Activated CD4-positive, CD25-positive, alpha-beta regulatory T cell treated with anti-CD3 and anti-CD28 coated beads, Interleukin-2, amount 50 U/mL, for 24 hours (primary cell): ENCODE data around the gene ICE1.
"Not testable (repeated sequence)": the region's sequence is repeated elsewhere in the genome, so short reads cannot be mapped to it uniquely, and the experiment has no call there.

ENCODE experiments used
- ATAC-seq, 2 donors: fragments of 150-1000 bp; cut with Tn5 transposase; one replicate each; pipeline ENCODE4 v1.10.0; 2021; ENCODE audit warnings: mild to moderate bottlenecking in 1 of 2, moderate library complexity in 1 of 2

The ICE1 gene

DNA sequence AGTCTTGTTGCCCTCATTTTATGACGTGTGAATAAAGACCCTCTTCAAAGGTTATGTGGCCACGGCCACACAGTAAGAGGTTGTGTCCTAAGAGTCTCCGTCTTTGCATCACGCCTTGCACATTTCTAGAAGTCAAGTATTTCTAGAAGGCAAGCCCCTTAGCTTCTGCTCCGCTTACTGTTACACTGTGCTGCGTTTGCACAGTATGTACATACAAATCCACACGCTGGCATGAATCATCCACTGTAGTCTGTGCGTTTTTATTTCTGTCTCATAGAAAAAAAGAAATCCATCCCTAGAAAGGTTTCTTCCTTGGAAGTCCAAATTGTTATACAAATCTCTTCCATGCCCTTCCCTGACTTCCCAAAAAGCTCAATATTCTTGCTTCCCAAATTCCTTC is 21.4 kb upstream of the ICE1 start:
- no peak for ATAC-seq

GRCh38 chr5:5403741-5404140 is 18.7 kb upstream of the ICE1 start:
- no peak for ATAC-seq

DNA sequence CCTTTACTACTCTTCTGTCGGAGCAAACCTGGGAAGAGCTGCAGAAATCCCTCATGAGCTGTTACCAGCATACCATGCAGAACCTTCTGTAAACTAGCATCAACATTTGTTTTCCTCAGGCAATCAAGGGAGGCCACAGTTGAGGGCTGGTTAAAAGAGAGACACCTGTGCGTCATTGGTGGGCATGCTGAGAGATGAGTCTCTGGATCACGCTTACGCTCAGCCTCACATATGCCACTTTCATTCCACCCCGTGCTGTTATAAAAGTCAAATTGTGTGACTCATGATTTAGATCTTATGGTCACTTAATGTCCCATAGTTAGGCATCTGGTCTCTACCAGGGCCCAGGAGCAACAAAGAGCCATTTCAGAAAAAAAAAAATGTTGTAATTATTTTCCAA is 18.1 kb upstream of the ICE1 start:
- ATAC-seq = no peak

DNA sequence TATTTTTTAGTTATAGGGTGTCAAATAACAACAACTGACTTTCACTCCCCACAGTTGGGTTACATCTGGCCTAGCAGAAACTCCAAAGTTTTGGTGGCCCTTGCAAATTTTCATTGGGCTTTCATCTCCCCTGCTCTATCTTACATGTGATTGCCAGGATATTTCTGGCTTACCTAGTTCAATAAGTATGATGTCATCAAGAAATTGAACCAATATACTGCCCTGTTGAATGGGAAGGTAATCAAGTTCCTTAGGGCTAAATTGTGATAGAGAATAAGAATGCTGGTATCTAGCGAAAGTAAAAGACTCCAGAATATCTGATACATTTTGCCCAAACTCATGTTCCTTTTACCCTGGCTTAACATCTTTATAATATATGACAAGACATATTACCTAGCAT is 17.0 kb upstream of the ICE1 start:
- ATAC-seq = no peak

DNA sequence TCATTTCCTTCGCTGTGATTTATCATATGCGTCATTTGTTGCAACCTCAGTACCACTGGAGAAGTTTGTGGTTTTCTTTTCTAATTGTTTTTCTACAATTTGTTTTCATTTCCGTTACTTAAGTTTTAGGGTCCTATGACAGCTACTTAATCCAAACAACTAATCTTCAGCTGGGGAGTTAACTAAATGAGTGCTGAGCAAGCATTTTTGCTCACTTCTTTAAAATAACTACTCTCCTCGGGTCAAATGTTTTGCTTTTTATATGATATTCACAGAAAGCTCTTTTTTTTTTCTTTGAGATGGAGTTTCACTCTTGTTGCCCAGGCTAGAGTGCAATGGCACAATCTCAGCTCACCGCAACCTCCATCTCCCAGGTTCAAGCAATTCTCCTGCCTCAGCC is 14.6 kb upstream of the ICE1 start:
- no peak for ATAC-seq

- no peak for ATAC-seq
Observed at GRCh38 chr5:5409151-5409810, 13.2 kb upstream of the ICE1 start.

GRCh38 chr5:5413856-5414255 is 8.6 kb upstream of the ICE1 start:
- not testable (repeated sequence) for ATAC-seq

GRCh38 chr5:5414999-5415398 is 7.5 kb upstream of the ICE1 start:
- no peak for ATAC-seq

GRCh38 chr5:5416733-5417132 is 5.7 kb upstream of the ICE1 start:
- no peak for ATAC-seq

- no peak for ATAC-seq
Observed at GRCh38 chr5:5418006-5418405, 4.5 kb upstream of the ICE1 start.

- no peak for ATAC-seq
Observed at GRCh38 chr5:5418764-5419163, 3.7 kb upstream of the ICE1 start.

DNA sequence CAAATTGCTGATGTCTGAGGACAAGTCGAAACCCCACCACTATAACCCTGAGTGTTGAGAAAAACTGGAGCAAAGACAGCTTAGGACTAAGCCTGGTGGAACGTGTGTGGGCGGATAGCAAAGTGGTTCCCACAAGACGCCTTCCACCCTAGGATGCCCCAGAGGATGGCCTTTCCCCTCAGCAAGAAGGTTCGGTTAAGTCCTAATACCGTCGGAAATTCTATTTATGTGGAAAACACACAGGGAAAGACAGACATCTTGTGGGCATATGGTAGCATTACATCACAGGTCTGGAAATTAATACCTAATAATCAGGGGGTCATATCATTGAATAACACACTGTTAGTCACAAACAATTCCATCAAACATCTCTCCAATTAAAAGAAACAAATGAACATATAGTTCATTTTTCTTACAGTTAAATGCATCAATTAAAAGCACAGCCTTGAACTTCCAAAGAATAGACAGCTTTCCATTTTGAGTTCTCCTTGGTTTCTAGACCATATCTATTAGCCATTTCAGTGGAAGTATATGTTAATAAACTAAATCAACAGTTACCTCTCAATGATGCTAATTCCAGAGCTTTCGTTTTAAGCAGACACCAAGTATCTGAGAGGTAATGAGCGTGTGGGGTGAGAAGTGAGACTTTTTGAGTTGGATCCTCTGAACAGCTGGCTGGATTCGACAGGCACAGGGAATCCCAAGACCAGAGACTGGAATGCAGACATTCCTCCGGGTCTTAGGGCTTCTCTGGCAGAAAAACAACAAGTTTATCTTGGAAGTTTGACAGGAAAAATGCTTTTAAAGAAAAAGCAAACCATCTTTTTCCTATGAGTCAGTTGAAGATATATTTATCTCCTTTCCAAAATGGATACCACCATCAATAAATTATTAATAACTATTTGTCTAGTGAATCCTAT is 2.9 kb upstream of the ICE1 start:
- ATAC-seq = no peak

GRCh38 chr5:5420251-5420650 is 2.2 kb upstream of the ICE1 start:
- ATAC-seq = no peak

GRCh38 chr5:5421149-5421960 is 1.1 kb upstream of the ICE1 start:
- ATAC-seq = peak in 1 of 2 donors; percentile 3

DNA sequence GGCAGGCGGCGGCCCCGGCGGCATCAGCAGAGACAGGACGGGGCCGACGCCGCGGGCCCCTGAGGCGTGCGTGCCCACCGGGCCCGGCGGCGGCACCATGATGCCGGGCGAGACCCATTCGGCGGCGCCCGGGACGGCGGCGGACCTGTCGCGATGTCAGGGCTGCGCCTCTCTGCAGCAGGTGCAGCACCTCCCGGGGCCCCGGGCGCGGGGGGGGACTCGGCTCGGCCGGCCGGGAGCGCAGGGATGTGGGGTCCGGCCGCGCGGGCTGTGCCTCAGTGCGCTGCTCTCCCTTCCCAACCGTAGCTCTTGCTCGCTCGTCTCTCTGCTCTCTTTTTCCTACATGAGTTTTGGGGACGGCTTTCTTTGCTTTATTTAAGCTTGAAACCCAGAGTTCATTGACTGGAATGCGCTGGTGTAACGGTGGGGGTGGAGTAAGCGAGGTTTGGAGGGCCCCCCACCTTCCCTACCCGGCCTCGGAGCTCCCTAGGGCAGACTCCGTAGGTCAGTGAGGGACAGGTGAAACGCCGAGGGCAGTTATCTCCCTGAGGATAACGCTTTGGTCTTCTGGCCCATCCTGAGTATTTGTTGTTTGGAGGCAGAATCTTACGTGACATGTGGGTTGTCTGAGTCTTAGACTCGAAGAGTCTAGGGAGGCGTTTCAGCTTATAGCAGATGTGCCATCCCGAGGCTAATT is 490 bp downstream of the ICE1 start:
- peak; percentile 4 to 14 for ATAC-seq

GRCh38 chr5:5423586-5423985 is 1.1 kb downstream of the ICE1 start:
- no peak for ATAC-seq

- ATAC-seq = no peak
Observed at GRCh38 chr5:5424736-5425135, 2.3 kb downstream of the ICE1 start.

- ATAC-seq = no peak
Observed at GRCh38 chr5:5430136-5430535, 7.7 kb downstream of the ICE1 start.

DNA sequence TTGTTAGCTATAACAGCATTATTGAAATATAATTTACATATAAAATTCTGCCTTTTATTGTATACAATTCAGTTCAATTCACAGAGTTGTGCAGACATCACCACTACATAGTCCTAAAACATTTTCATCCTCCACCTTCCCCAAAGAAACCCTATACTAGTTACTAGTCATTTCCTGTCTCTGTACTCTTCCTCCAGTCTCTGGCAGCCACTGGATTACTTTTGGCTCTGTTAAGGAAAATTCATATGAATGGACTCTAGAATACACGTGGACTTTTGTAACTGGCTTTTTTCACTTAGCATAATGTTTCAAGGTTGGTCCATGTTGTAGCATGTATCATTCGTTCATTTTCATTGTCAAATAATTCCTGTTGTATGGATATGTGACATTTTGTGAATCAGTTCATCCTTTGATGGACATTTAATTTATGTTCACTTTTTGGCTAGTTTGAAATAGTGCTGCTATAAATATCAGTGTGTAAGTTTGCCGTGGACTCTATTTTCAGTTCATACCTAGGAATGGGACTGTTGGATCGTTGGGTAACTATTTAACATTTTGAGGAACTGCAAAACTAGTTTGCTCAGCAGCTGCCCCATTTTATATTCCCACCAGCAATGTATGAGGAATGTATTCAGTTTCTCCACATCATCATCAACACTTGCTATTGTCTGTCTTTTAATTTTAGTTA is 9.7 kb downstream of the ICE1 start:
- no peak for ATAC-seq

- no peak for ATAC-seq
Observed at GRCh38 chr5:5436203-5436760, 13.8 kb downstream of the ICE1 start.

- no peak for ATAC-seq
Observed at GRCh38 chr5:5437227-5438172, 15.0 kb downstream of the ICE1 start.
